ENCODE measurements around the gene SFXN4.

GRCh38 chr10:119208553-119208940 lies 43.0 kb upstream of the SFXN4 start:
- TF ChIP-seq CTCF (conservative IDR thresholded peaks at IDR 0.05), result no peak
- TF ChIP-seq EZH2 (IDR thresholded peaks at IDR 0.05; ENCODE audit: low read depth), result no peak

All from PC-9 (cell line).